Vagina (tissue), 2 donors: ENCODE results near the gene TFF1. TPM values are rescaled to one million over a fixed set of nuclear protein-coding genes. Genes with fewer than 3 reads are reported as not detected.

Experiments
- DNase-seq, 2 donors: peaks; one replicate each; pipeline ENCODE4 v3.0.0-alpha.2; 2017; ENCODE audit errors: extremely low spot score in 2 of 2
- H3K27ac ChIP-seq: fragments of 200-600 bp; sonication (generic); one replicate; pipeline ENCODE4 v1.5.1; 2019
- H3K27me3 ChIP-seq: fragments of 200-600 bp; sonication (generic); one replicate; pipeline ENCODE4 v1.5.1; 2019
- H3K36me3 ChIP-seq, 2 donors: fragments of 200-600 bp; sonication (generic); one replicate each; pipeline ENCODE4 v1.5.1; 2017 to 2019
- H3K4me1 ChIP-seq: fragments of 200-600 bp; sonication (generic); one replicate; pipeline ENCODE4 v1.5.1; 2019
- H3K4me3 ChIP-seq, 2 donors: fragments of 200-600 bp; sonication (generic); 1 replicate in 1 of 2; 2 replicates in 1 of 2; pipeline ENCODE4 v1.5.1; 2016 to 2019
- H3K9me3 ChIP-seq: fragments of 200-600 bp; sonication (generic); one replicate; pipeline ENCODE4 v1.5.1; 2019
- POLR2A ChIP-seq, 2 donors: fragments of 450-650 bp; IDR thresholded peaks; one replicate each; pipeline ENCODE4 v1.6.1; 2017; ENCODE audit warnings: antibody characterized with exemption in 2 of 2, mild to moderate bottlenecking in 2 of 2, moderate library complexity in 2 of 2
- POLR2AphosphoS5 ChIP-seq, 2 donors: sonication (generic); formaldehyde crosslinking; IDR thresholded peaks; one replicate each; pipeline ENCODE4 v1.9.0; 2017; ENCODE audit warnings: antibody characterized with exemption in 2 of 2, mild to moderate bottlenecking in 2 of 2, low read depth in 1 of 2; ENCODE audit not compliant: insufficient read depth in 1 of 2
- intact Hi-C: fragments of 100-400 bp; cut with DNase I; formaldehyde crosslinking; loops from one replicate; pipeline ENCODE4 v1.15.1; 2023
- total RNA-seq: library from RNA; depleted of rRNA; stranded (reverse); fragments of >200 nt; gene quantifications from one replicate; pipeline ENCODE4 v1.2.3, GENCODE V29; 2016
- TF ChIP-seq, protein P1 (sequence below), 3 experiments: fragments of 450-650 bp in 2 of 3; fragments of 200-600 bp in 1 of 3; sonication (generic) in 1 of 3; IDR thresholded peaks; one replicate each; pipeline ENCODE4 v1.5.1; 2017 to 2019; ENCODE audit warnings: antibody characterized with exemption in 3 of 3, mild to moderate bottlenecking in 2 of 3, moderate library complexity in 2 of 3

Gene TFF1
- total RNA-seq, 1 donor from 2014 or later = not detected

DNA sequence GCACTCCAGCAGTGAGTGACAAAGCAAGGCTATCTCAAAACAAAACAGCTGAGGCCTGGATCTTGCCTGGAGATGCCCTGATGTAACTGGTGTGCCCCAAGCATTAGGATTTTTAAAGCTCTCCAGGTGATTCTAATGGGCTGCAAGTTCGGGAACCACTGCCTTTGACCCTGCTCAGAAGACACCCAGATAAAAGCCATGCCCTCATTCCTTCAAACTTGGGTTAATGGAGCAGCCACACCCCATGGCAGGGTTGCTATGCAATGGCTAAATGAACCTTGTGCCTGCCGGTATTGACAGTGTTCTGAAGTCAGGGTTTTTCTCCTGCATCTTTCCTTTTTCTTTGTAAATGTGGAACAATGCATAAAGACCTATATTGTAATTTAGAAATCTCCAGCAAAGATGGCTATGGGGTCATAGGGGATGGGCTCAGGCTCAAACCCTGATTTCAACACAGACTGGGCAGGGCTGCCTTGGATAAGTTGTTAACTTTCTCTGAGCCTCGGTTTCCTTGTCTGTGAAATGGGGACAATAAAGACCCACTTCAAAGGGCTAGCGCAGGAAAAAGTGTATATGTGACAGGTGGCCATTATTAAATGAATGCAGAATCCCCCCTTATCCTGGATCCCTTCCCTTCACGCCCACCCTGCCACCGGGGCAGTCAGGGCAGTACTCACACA, 51.6 kb downstream of the TFF1 start:
- no peak for DNase-seq
- Histone ChIP-seq H3K27me3 (no peaks in the 10 kb centered on the region), H3K4me1 (no peaks in the 10 kb centered on the region), H3K36me3 (no peaks in the 10 kb centered on the region), H3K27ac (no peak overlapping the region), H3K9me3 (no peaks in the 10 kb centered on the region), H3K4me3 (no peak overlapping the region)
- TF ChIP-seq, protein P1, sequence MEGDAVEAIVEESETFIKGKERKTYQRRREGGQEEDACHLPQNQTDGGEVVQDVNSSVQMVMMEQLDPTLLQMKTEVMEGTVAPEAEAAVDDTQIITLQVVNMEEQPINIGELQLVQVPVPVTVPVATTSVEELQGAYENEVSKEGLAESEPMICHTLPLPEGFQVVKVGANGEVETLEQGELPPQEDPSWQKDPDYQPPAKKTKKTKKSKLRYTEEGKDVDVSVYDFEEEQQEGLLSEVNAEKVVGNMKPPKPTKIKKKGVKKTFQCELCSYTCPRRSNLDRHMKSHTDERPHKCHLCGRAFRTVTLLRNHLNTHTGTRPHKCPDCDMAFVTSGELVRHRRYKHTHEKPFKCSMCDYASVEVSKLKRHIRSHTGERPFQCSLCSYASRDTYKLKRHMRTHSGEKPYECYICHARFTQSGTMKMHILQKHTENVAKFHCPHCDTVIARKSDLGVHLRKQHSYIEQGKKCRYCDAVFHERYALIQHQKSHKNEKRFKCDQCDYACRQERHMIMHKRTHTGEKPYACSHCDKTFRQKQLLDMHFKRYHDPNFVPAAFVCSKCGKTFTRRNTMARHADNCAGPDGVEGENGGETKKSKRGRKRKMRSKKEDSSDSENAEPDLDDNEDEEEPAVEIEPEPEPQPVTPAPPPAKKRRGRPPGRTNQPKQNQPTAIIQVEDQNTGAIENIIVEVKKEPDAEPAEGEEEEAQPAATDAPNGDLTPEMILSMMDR (IDR thresholded peaks at IDR 0.05) = no peak
- TF ChIP-seq POLR2AphosphoS5 (IDR thresholded peaks at IDR 0.05; ENCODE audit: insufficient read depth in 1 of 2, low read depth in 1 of 2) = no peak
- TF ChIP-seq POLR2A (IDR thresholded peaks at IDR 0.05) = no peak
- intact Hi-C loops = no loop called here

DNA sequence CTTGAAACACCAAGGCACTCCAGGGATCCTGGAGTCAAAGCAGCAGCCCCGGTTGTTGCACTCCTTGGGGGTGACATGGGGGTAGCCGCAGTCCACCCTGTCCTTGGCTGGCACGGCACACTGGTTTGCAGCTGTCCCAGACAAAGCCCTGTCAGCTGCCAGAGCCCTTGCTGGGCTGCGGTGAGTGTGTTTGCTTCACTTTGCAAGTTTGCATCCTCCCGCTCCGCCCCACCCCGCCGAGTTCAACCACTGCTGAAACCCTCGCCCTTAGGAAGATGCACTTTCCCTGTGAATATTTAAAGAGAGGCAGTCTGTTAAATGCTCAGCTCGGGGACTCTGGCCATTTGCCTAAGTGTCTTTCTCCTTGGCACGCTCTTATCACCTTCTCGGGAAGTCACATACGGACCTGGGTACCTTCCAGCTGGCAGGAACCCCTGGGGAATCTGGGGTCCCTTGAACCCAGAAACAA, 52.8 kb downstream of the TFF1 start:
- intact Hi-C loops = no loop called here
- Histone ChIP-seq H3K9me3 (no peaks in the 10 kb centered on the region), H3K27ac (no peak overlapping the region), H3K4me3 (no peak overlapping the region), H3K36me3 (no peaks in the 10 kb centered on the region), H3K27me3 (no peaks in the 10 kb centered on the region), H3K4me1 (no peaks in the 10 kb centered on the region)
- DNase-seq = peak in 1 of 2 donors; percentile 70
- TF ChIP-seq, protein P1 (IDR thresholded peaks at IDR 0.05) = no peak
- TF ChIP-seq POLR2A (IDR thresholded peaks at IDR 0.05) (no peak), POLR2AphosphoS5 (IDR thresholded peaks at IDR 0.05; ENCODE audit: insufficient read depth in 1 of 2, low read depth in 1 of 2) (no peak)

DNA sequence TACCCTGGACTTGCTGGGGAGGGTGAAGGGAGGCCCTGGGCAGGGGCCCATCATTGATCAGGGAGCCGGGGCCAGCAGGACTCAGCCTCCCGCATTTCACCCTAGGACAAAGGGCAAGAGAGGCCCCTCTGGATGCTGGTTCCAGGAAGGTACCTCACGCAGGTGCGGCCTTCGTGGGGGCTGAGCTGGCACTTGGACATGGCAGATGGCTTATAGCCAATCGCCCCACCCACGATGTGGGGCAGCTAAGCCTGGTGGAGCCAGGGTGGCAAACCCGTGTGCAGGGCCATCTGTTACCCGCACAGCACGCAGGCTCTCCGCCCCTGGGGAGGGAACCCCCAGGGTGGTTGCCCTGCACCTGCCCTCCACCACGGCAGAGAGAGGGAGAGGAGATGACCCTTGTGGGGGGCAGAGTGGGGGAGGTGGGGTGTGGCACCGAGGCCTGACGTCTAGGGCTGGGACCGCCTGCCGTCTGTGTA, 53.7 kb downstream of the TFF1 start:
- Histone ChIP-seq H3K36me3 (no peaks in the 10 kb centered on the region), H3K27me3 (no peaks in the 10 kb centered on the region), H3K27ac (no peak overlapping the region), H3K4me1 (no peaks in the 10 kb centered on the region), H3K4me3 (no peak overlapping the region), H3K9me3 (no peaks in the 10 kb centered on the region)
- TF ChIP-seq POLR2A (IDR thresholded peaks at IDR 0.05) = no peak
- TF ChIP-seq, protein P1 (IDR thresholded peaks at IDR 0.05) = no peak
- no peak for TF ChIP-seq POLR2AphosphoS5 (IDR thresholded peaks at IDR 0.05; ENCODE audit: insufficient read depth in 1 of 2, low read depth in 1 of 2)
- intact Hi-C loops = no loop called here
- DNase-seq = peak in 1 of 2 donors; percentile 79

Other genes starting within 250 kb of the TFF1 start
- gene ABCG1, start 147.4 kb downstream of the TFF1 start, total RNA-seq = 18.7 TPM
- gene TFF3, start 51.1 kb downstream of the TFF1 start, total RNA-seq = 31.9 TPM
- gene TFF2, start 15.5 kb downstream of the TFF1 start, total RNA-seq = not detected
- 0.25 TPM for gene TMPRSS3, start 29.5 kb upstream of the TFF1 start, total RNA-seq
- gene UBASH3A, start 37.4 kb upstream of the TFF1 start, total RNA-seq = 6.4 TPM
- not detected for gene RSPH1, start 129.7 kb upstream of the TFF1 start, total RNA-seq
- gene SLC37A1, start 147.3 kb upstream of the TFF1 start, total RNA-seq = 11.8 TPM